Measurements from ENCODE around the gene KLK13.

- TF ChIP-seq, protein P1, sequence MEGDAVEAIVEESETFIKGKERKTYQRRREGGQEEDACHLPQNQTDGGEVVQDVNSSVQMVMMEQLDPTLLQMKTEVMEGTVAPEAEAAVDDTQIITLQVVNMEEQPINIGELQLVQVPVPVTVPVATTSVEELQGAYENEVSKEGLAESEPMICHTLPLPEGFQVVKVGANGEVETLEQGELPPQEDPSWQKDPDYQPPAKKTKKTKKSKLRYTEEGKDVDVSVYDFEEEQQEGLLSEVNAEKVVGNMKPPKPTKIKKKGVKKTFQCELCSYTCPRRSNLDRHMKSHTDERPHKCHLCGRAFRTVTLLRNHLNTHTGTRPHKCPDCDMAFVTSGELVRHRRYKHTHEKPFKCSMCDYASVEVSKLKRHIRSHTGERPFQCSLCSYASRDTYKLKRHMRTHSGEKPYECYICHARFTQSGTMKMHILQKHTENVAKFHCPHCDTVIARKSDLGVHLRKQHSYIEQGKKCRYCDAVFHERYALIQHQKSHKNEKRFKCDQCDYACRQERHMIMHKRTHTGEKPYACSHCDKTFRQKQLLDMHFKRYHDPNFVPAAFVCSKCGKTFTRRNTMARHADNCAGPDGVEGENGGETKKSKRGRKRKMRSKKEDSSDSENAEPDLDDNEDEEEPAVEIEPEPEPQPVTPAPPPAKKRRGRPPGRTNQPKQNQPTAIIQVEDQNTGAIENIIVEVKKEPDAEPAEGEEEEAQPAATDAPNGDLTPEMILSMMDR (IDR thresholded peaks at IDR 0.05; ENCODE audit: poor library complexity) = no peak
- no peak for TF ChIP-seq EZH2 (IDR thresholded peaks at IDR 0.05; ENCODE audit: borderline replicate concordance)
- TF ChIP-seq EZH2phosphoT487 (IDR thresholded peaks at IDR 0.05; ENCODE audit: low read depth, severe bottlenecking, unreplicated experiment) = no peak
These were observed 17.7 kb upstream of the KLK13 start, which contains the start of gene KLK14 for GRCh38 chr19:51082611-51083010.

Measured in hepatocyte (in vitro differentiated cells).